Gastrocnemius medialis (tissue), 4 donors: ENCODE data around the gene ANXA2. TPM values are rescaled to one million over a fixed set of nuclear protein-coding genes. Genes with fewer than 3 reads are reported as not detected.

Source experiments
- ATAC-seq, 2 donors: fragments of 150-250 bp; one replicate each; pipeline ENCODE4 v1.9.1; 2016
- DNase-seq, 2 donors: peaks; one replicate each; pipeline ENCODE4 v3.0.0-alpha.2; 2019
- H3K27ac ChIP-seq, 4 donors: fragments of 200-600 bp; sonication (generic); 1 replicate in 1 of 4; 2 replicates in 3 of 4; pipeline ENCODE4 v1.5.1; 2016 to 2018; ENCODE audit warnings: mild to moderate bottlenecking in 2 of 4, moderate library complexity in 1 of 4
- H3K27me3 ChIP-seq, 3 donors: fragments of 200-600 bp; sonication (generic) in 2 of 3; 1 replicate in 1 of 3; 2 replicates in 2 of 3; pipeline versions ENCODE4 v1.5.1 to v1.6.0; 2016 to 2019; ENCODE audit warnings: mild to moderate bottlenecking in 1 of 3, moderate library complexity in 1 of 3
- H3K36me3 ChIP-seq, 2 donors: fragments of 200-600 bp; sonication (generic) in 1 of 2; one replicate each; pipeline ENCODE4 v1.5.1; 2017 to 2018
- H3K4me1 ChIP-seq, 2 donors: fragments of 200-600 bp; sonication (generic) in 1 of 2; one replicate each; pipeline ENCODE4 v1.5.1; 2016 to 2017; ENCODE audit warnings: mild to moderate bottlenecking in 2 of 2
- H3K4me3 ChIP-seq, 4 donors: fragments of 200-600 bp; sonication (generic) in 3 of 4; 1 replicate in 1 of 4; 2 replicates in 3 of 4; pipeline ENCODE4 v1.5.1; 2016 to 2019; ENCODE audit warnings: mild to moderate bottlenecking in 2 of 4
- H3K9me3 ChIP-seq, 3 donors: fragments of 200-600 bp; sonication (generic) in 2 of 3; 1 replicate in 1 of 3; 2 replicates in 2 of 3; pipeline ENCODE4 v1.5.1; 2016 to 2019
- CTCF ChIP-seq, 5 experiments: fragments of 450-650 bp in 3 of 5; fragments of 200-600 bp in 2 of 5; sonication (generic) in 2 of 5; IDR thresholded peaks in 4 of 5; conservative IDR thresholded peaks in 1 of 5; 1 replicate in 4 of 5; 2 replicates in 1 of 5; pipeline ENCODE4 v1.5.1; 2016 to 2019; ENCODE audit warnings: antibody characterized with exemption in 5 of 5, mild to moderate bottlenecking in 3 of 5, moderate library complexity in 3 of 5
- POLR2A ChIP-seq, 2 donors: fragments of 450-650 bp; IDR thresholded peaks; one replicate each; pipeline ENCODE4 v1.6.1; 2017; ENCODE audit warnings: antibody characterized with exemption in 2 of 2, mild to moderate bottlenecking in 2 of 2, moderate library complexity in 2 of 2
- in situ Hi-C, 4 donors: fragments of 200-750 bp; cut with MboI; loops; one replicate each; pipeline versions ENCODE4 v1.15.0 to v1.8.0; 2017; ENCODE audit warnings: low sequenced_read_pairs in 4 of 4
- intact Hi-C: fragments of 100-400 bp; cut with DNase I; formaldehyde crosslinking; loops from one replicate; pipeline ENCODE4 v1.15.1; 2023; ENCODE audit warnings: low total_unique reads
- total RNA-seq, 4 donors: library from RNA; depleted of rRNA; stranded (reverse); fragments of >200 nt; gene quantifications; one replicate each; pipeline versions ENCODE4 v1.1.0 to v1.2.3, GENCODE V29; 2016

Gene ANXA2
- total RNA-seq, 4 donors from 2014 or later = 266 to 386 (median 323) TPM

- TF ChIP-seq CTCF (IDR thresholded peaks at IDR 0.05 in 4 of 5, conservative IDR thresholded peaks at IDR 0.05 in 1 of 5) (no peak), POLR2A (IDR thresholded peaks at IDR 0.05) (no peak)
- Histone ChIP-seq H3K27me3 (no peaks in the 10 kb centered on the region), H3K36me3 (peaks cover 0 to 11% of the 10 kb centered on the region in 2 donors), H3K27ac (peak overlapping the region; percentile 94 to 99 (median 98)), H3K9me3 (no peaks in the 10 kb centered on the region), H3K4me1 (peaks cover 60 to 61% of the 10 kb centered on the region in 2 donors), H3K4me3 (peak overlapping the region; percentile 89 to 95 (median 92))
- DNase-seq (no peak), ATAC-seq (no peak)
- in situ Hi-C loops = no loop called here
- intact Hi-C loops = loop anchor here (2.0 kb wide), 1 partner anchor 21 kb away; no protein-coding TSS in a partner anchor
Measured at GRCh38 chr15:60396100-60396499, 1.7 kb downstream of the ANXA2 start.

- H3K4me3 ChIP-seq = peak overlapping the region; percentile 89 to 95 (median 92)
- peaks cover 67% of the 10 kb centered on the region in 2 donors for H3K4me1 ChIP-seq
- no peaks in the 10 kb centered on the region for H3K27me3 ChIP-seq
- ATAC-seq (no peak), DNase-seq (no peak)
- peaks cover 0 to 11% of the 10 kb centered on the region in 2 donors for H3K36me3 ChIP-seq
- no peak for TF ChIP-seq POLR2A (IDR thresholded peaks at IDR 0.05)
- TF ChIP-seq CTCF (IDR thresholded peaks at IDR 0.05 in 4 of 5, conservative IDR thresholded peaks at IDR 0.05 in 1 of 5) = no peak
- H3K27ac ChIP-seq = peak overlapping the region; percentile 94 to 99 (median 98)
- in situ Hi-C loops = no loop called here
- H3K9me3 ChIP-seq = no peaks in the 10 kb centered on the region
- intact Hi-C loops = loop anchor here (2.0 kb wide), 1 partner anchor 21 kb away; no protein-coding TSS in a partner anchor
Measured at GRCh38 chr15:60395276-60396011, 2.3 kb downstream of the ANXA2 start.

GRCh38 chr15:60394689-60395097 lies 3.1 kb downstream of the ANXA2 start:
- intact Hi-C loops (no loop called here), in situ Hi-C loops (no loop called here)
- no peak for DNase-seq
- Histone ChIP-seq H3K36me3 (peaks cover 0 to 11% of the 10 kb centered on the region in 2 donors), H3K4me3 (peak overlapping the region in 1 of 4 donors; percentile 90), H3K4me1 (peaks cover 74 to 75% of the 10 kb centered on the region in 2 donors), H3K27ac (peak overlapping the region; percentile 94 to 99 (median 98)), H3K9me3 (no peaks in the 10 kb centered on the region), H3K27me3 (no peaks in the 10 kb centered on the region)
- ATAC-seq = no peak
- no peak for TF ChIP-seq POLR2A (IDR thresholded peaks at IDR 0.05)
- TF ChIP-seq CTCF (IDR thresholded peaks at IDR 0.05 in 4 of 5, conservative IDR thresholded peaks at IDR 0.05 in 1 of 5) = no peak

- DNase-seq = peak; percentile 51 to 79
- intact Hi-C loops = no loop called here
- peak overlapping the region; percentile 94 to 99 (median 98) for H3K27ac ChIP-seq
- no peak for TF ChIP-seq CTCF (IDR thresholded peaks at IDR 0.05 in 4 of 5, conservative IDR thresholded peaks at IDR 0.05 in 1 of 5)
- no peak for TF ChIP-seq POLR2A (IDR thresholded peaks at IDR 0.05)
- no peaks in the 10 kb centered on the region for H3K27me3 ChIP-seq
- H3K4me1 ChIP-seq = peaks cover 85% of the 10 kb centered on the region in 2 donors
- peaks cover 0 to 11% of the 10 kb centered on the region in 2 donors for H3K36me3 ChIP-seq
- no peaks in the 10 kb centered on the region for H3K9me3 ChIP-seq
- in situ Hi-C loops = no loop called here
- ATAC-seq = peak; percentile 28 to 40
- peak overlapping the region; percentile 0 to 23 (median 14) for H3K4me3 ChIP-seq
Measured at GRCh38 chr15:60392986-60393790, 4.6 kb downstream of the ANXA2 start.
